Kidney (tissue), 14 donors: ENCODE measurements around the gene DYNC2H1. TPM values are rescaled to one million over a fixed set of nuclear protein-coding genes. Genes with fewer than 3 reads are reported as not detected.
"Not testable (repeated sequence)": the region's sequence is repeated elsewhere in the genome, so short reads cannot be mapped to it uniquely, and the experiment has no call there.

Experiments
- DNase-seq, 5 donors: peaks; one replicate each; pipeline ENCODE4 v3.0.0-alpha.2; 2013 to 2020
- FAIRE-seq: peaks from 2 replicates; lab custom pipeline; 2012; peaks lifted over from hg19 to GRCh38; lab: Jason Lieb, UNC
- H3K27ac ChIP-seq, 2 donors: one replicate each; pipeline ENCODE4 v1.7.0; 2013; ENCODE audit warnings: low read depth in 2 of 2, low read length in 2 of 2, inconsistent platforms in 1 of 2
- H3K27me3 ChIP-seq: one replicate; pipeline ENCODE4 v1.7.1; 2013; ENCODE audit warnings: low read length, inconsistent platforms; ENCODE audit not compliant: control insufficient read depth, insufficient read depth
- H3K36me3 ChIP-seq, 3 donors: one replicate each; pipeline versions ENCODE4 v1.7.0 to v1.7.1; 2013; ENCODE audit warnings: low read length in 3 of 3, control low read depth in 1 of 3, inconsistent platforms in 1 of 3; ENCODE audit not compliant: insufficient read depth in 3 of 3, control insufficient read depth in 2 of 3
- H3K4me1 ChIP-seq, 3 donors: one replicate each; pipeline versions ENCODE4 v1.7.0 to v1.7.1; 2013; ENCODE audit warnings: low read length in 3 of 3, inconsistent platforms in 1 of 3, low read depth in 1 of 3; ENCODE audit not compliant: control insufficient read depth in 2 of 3, insufficient read depth in 2 of 3
- H3K4me3 ChIP-seq, 3 donors: one replicate each; pipeline versions ENCODE4 v1.7.0 to v1.8.1; 2013; ENCODE audit warnings: low read length in 3 of 3, control low read depth in 1 of 3, inconsistent platforms in 1 of 3
- H3K9ac ChIP-seq, 3 donors: one replicate each; pipeline versions ENCODE4 v1.7.0 to v1.7.1; 2013; ENCODE audit warnings: low read length in 3 of 3, control low read depth in 1 of 3, inconsistent platforms in 1 of 3
- H3K9me3 ChIP-seq, 3 donors: one replicate each; pipeline versions ENCODE4 v1.7.0 to v1.7.1; 2013; ENCODE audit warnings: low read length in 3 of 3, control low read depth in 1 of 3, inconsistent platforms in 1 of 3; ENCODE audit not compliant: control insufficient read depth in 2 of 3, insufficient read depth in 1 of 3
- intact Hi-C: fragments of 100-400 bp; cut with DNase I; formaldehyde crosslinking; loops from one replicate; pipeline ENCODE4 v1.11.1; 2022
- polyA plus RNA-seq: library from polyadenylated mRNA; stranded (reverse); fragments of 350-450 nt; fragmentation: Illumina TruSeq; extraction: RNeasy Lipid Tissue Mini Kit (QIAGEN cat#74804); gene quantifications from one replicate; pipeline ENCODE4 v1.2.3, GENCODE V29; 2014; ENCODE audit warnings: low read depth, low replicate concordance; ENCODE audit not compliant: insufficient read depth
- total RNA-seq: library from RNA; stranded (reverse); fragmentation: NEBNext Ultra II Directional; extraction: Animal tissue kit (Norgen Biotek cat#: 25700); gene quantifications from one replicate; pipeline ENCODE4 v1.2.1, GENCODE V29; 2021
- TF ChIP-seq, protein P1 (sequence below): IDR thresholded peaks from 3 replicates; pipeline ENCODE4 v1.5.1; 2012; ENCODE audit warnings: mild to moderate bottlenecking, moderate library complexity, borderline replicate concordance; ENCODE audit not compliant: insufficient read depth; ENCODE audit errors: extremely low read depth
- donor health status: control.
- donor health status: control.
- donor health status: control.
- donor health status: control.
- donor health status: control.
- donor health status: DM: yes; HTN: yes; CAD: no.
- donor health status: Normal renal cell carcinoma (clear cell type).

DYNC2H1 gene
- total and polyA plus RNA-seq, 2 donors from 2014 or later: 13.5 to 30.9 TPM

DNA sequence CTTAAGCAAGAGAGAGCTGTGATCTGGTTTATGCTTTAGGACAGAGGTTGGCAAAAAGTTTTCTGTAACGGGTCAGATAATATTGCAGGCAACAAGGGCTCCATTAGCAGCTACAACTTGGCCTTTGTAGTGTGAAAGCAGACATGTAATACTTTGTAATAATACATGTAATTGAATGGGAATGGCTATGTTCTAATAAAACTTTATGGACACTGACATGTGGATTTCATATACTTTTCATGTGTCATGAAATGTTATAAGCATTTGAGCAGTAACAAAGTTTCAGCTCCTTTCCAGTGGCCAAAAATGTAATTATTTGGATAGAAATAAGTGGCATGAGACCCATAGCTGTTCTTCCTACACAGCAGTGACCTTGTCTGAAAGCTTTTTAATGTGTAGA is 3.1 kb downstream of the DYNC2H1 start:
- intact Hi-C loops: no loop called here
- Histone ChIP-seq H3K4me1 (no peaks in the 10 kb centered on the region), H3K27me3 (no peaks in the 10 kb centered on the region), H3K9me3 (no peaks in the 10 kb centered on the region), H3K9ac (no peak overlapping the region), H3K36me3 (no peaks in the 10 kb centered on the region), H3K27ac (no peak overlapping the region), H3K4me3 (no peak overlapping the region)
- DNase-seq: no peak
- TF ChIP-seq, protein P1, sequence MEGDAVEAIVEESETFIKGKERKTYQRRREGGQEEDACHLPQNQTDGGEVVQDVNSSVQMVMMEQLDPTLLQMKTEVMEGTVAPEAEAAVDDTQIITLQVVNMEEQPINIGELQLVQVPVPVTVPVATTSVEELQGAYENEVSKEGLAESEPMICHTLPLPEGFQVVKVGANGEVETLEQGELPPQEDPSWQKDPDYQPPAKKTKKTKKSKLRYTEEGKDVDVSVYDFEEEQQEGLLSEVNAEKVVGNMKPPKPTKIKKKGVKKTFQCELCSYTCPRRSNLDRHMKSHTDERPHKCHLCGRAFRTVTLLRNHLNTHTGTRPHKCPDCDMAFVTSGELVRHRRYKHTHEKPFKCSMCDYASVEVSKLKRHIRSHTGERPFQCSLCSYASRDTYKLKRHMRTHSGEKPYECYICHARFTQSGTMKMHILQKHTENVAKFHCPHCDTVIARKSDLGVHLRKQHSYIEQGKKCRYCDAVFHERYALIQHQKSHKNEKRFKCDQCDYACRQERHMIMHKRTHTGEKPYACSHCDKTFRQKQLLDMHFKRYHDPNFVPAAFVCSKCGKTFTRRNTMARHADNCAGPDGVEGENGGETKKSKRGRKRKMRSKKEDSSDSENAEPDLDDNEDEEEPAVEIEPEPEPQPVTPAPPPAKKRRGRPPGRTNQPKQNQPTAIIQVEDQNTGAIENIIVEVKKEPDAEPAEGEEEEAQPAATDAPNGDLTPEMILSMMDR: no peak
- FAIRE-seq: no peak

DNA sequence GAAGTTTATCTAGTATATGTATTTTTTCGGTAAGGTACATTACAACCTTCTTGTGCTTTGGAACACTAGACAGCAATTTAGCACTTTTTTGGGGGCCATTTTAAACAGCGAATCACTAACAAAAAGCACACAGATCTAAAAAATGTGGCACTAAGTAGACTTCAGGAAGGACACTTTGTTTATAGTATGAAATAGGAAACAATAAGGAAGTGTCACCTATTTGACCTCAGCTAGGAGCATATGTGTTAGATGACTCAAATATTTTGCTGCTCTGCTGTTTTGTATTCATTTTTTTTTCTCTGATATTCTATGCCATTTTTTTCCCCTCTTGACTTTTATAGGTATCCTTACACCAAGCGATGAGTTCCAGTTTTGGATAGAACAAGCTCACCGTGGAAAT is 5.6 kb downstream of the DYNC2H1 start:
- intact Hi-C loops: no loop called here
- no peak for FAIRE-seq
- Histone ChIP-seq H3K4me1 (no peaks in the 10 kb centered on the region), H3K9ac (no peak overlapping the region), H3K27me3 (no peaks in the 10 kb centered on the region), H3K36me3 (no peaks in the 10 kb centered on the region), H3K27ac (no peak overlapping the region), H3K4me3 (no peak overlapping the region), H3K9me3 (no peaks in the 10 kb centered on the region)
- DNase-seq: no peak
- TF ChIP-seq, protein P1: no peak

DNA sequence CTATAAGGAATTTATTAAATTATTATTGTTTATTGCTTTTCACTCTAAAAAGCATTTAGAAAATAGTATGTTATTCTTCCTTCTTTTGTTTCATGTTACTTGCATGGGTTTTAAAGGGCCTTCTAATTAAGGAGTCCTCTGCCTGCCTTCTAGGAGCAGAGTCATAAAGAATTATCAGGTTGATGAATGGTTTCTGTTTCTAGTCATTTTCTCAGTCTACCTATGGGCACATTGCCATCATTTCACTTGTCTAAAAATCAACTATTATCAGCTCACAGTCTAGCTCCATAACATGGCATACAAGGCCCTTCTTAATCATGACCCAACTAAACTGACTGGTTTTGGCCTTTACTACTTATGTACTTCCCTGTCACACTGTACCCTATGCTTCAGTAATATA is 16.2 kb downstream of the DYNC2H1 start:
- Histone ChIP-seq H3K27me3 (no peaks in the 10 kb centered on the region), H3K4me1 (no peaks in the 10 kb centered on the region), H3K9me3 (no peaks in the 10 kb centered on the region), H3K27ac (no peak overlapping the region), H3K36me3 (peaks cover 0 to 8% (median 3%) of the 10 kb centered on the region in 3 donors), H3K4me3 (no peak overlapping the region), H3K9ac (no peak overlapping the region)
- intact Hi-C loops: no loop called here
- DNase-seq: no peak
- no peak for FAIRE-seq
- TF ChIP-seq, protein P1: no peak

DNA sequence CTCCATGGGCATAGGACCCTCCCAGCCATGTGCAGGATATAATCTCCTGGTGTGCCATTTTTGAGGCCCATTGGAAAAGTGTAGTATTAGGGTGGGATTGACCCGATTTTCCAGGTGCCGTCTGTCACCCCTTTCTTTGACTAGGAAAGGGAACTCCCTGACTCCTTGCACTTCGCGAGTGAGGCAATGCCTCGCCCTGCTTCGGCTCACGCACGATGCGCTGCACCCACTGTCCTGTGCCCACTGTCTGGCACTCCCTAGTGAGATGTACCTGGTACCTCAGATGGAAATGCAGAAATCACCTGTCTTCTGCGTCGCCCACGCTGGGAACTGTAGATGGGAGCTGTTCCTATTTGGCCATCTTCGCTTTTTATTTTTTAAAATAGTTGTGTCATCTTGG is 32.8 kb downstream of the DYNC2H1 start:
- H3K4me3 ChIP-seq, H3K27me3 ChIP-seq, H3K9me3 ChIP-seq, H3K4me1 ChIP-seq, H3K27ac ChIP-seq, intact Hi-C loops, DNase-seq, FAIRE-seq, H3K36me3 ChIP-seq, H3K9ac ChIP-seq: not testable (repeated sequence)
